K562 (cell line): ENCODE results near the gene NALCN. TPM values are rescaled to one million over a fixed set of nuclear protein-coding genes. Genes with fewer than 3 reads are reported as not detected.

Experiments
- FOXK2 ChIP-seq, 2 experiments: fragments of 450-650 bp; IDR thresholded peaks in 1 of 2; conservative IDR thresholded peaks in 1 of 2; 2 replicates each; pipeline ENCODE4 v1.6.1; 2016; ENCODE audit warnings: low read depth in 2 of 2, mild to moderate bottlenecking in 1 of 2
- GTF2F1 ChIP-seq: IDR thresholded peaks from 2 replicates; pipeline ENCODE4 v1.6.1; 2011; ENCODE audit warnings: low read depth, low read length, improper control_type of control experiment
- MXD1 ChIP-seq: fragments of 250-450 bp; sonication (Bioruptor Pico); IDR thresholded peaks from 2 replicates; pipeline ENCODE4 v1.8.0; 2021; ENCODE audit warnings: borderline replicate concordance, mild to moderate bottlenecking, moderate library complexity; ENCODE audit not compliant: poor library complexity, severe bottlenecking
- NR3C1 ChIP-seq: sonication (generic); formaldehyde crosslinking; IDR thresholded peaks from 2 replicates; pipeline ENCODE4 v1.8.1; 2022; ENCODE audit warnings: missing genetic modification reagents
- ZNF79 ChIP-seq: fragments of 250-450 bp; sonication (Bioruptor Pico); IDR thresholded peaks from 2 replicates; pipeline ENCODE4 v1.4.0; 2020; ENCODE audit warnings: low read depth, mild to moderate bottlenecking, moderate library complexity
- polyA plus RNA-seq, 8 experiments: library from polyadenylated mRNA; depleted of rRNA in 4 of 8; stranded (reverse) in 5 of 8; unstranded in 3 of 8; fragments of >200 nt; fragmentation: Nextera tagmentation in 2 of 8; fragmentation: Illumina TruSeq in 1 of 8; extraction: Ambion mirVana in 2 of 8; extraction: Trizol in 1 of 8; gene quantifications; 2 replicates each; pipeline versions ENCODE4 v1.2.1 to v1.2.3, GENCODE V29; 2011 to 2014; ENCODE audit warnings: inconsistent platforms in 1 of 8, missing spikeins in 1 of 8
- total RNA-seq, 7 experiments: library from RNA; depleted of rRNA in 6 of 7; stranded (reverse); fragments of >200 nt in 6 of 7; fragmentation: Illumina TruSeq in 2 of 7; extraction: Trizol in 2 of 7; gene quantifications; 2 replicates each; pipeline versions ENCODE4 v1.2.1 to v1.2.3, GENCODE V29; 2011 to 2021; ENCODE audit warnings: low replicate concordance in 1 of 7
- TF ChIP-seq, protein P1 (sequence below): sonication (generic); formaldehyde crosslinking; IDR thresholded peaks from 2 replicates; pipeline ENCODE4 v1.9.0; 2022; ENCODE audit warnings: mild to moderate bottlenecking, missing genetic modification reagents
- TF ChIP-seq, protein P2 (sequence below): fragments of 250-450 bp; sonication (Bioruptor Pico); IDR thresholded peaks from 2 replicates; pipeline ENCODE4 v1.6.1; 2021; ENCODE audit warnings: mild to moderate bottlenecking
- TF ChIP-seq, protein P3 (sequence below): IDR thresholded peaks from 2 replicates; pipeline ENCODE4 v1.6.1; 2016; ENCODE audit warnings: missing genetic modification characterization, missing compliant biosample characterization

NALCN gene
- total and polyA plus RNA-seq, 9 of the 15 experiments (the other 6 are each of a cell fraction or from before 2014, with no cell fraction given), result not detected

DNA sequence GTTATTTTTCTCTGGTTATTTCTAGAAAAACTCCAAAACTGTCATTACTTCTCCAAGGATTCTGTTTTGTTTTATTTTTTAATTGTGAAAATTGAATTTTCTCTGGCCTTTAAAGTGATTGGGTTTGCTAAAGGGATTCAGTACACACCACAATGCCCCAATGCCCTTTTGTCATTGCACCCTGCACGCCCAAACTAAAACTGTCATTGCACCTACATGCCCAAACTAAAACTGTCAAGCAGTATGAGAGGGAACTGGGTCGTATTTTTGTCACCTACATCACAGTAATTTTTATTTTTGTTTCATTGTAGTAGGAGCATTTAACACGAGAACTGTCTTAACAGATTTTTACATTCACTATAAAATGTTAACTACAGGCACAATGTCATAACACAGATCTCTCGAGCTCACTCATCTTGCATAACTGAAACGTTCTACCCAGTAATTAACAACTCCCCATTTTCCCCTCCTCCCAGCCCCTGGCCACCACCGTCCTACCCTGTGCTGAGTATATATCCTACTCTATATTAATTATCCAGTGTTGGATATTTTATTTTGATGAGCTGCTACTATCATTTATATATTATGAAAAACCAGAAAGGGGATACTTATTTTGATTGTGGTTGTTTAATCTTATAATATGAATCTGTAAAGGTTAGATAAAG lies 7.2 kb downstream of the NALCN start (continued):
- TF ChIP-seq, protein P1, sequence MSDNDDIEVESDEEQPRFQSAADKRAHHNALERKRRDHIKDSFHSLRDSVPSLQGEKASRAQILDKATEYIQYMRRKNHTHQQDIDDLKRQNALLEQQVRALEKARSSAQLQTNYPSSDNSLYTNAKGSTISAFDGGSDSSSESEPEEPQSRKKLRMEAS (CRISPR knock-in tag), result no peak
- TF ChIP-seq ZNF79 (no peak), GTF2F1 (no peak), NR3C1 (no peak), MXD1 (CRISPR knock-in tag) (no peak), FOXK2 (conservative IDR thresholded peaks at IDR 0.05 in 1 of 2, IDR thresholded peaks at IDR 0.05 in 1 of 2; ENCODE audit: low read depth in 2 of 2) (no peak)
- TF ChIP-seq, protein P2, sequence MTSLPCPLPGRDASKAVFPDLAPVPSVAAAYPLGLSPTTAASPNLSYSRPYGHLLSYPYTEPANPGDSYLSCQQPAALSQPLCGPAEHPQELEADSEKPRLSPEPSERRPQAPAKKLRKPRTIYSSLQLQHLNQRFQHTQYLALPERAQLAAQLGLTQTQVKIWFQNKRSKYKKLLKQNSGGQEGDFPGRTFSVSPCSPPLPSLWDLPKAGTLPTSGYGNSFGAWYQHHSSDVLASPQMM (CRISPR knock-in tag), result no peak
- TF ChIP-seq, protein P3, sequence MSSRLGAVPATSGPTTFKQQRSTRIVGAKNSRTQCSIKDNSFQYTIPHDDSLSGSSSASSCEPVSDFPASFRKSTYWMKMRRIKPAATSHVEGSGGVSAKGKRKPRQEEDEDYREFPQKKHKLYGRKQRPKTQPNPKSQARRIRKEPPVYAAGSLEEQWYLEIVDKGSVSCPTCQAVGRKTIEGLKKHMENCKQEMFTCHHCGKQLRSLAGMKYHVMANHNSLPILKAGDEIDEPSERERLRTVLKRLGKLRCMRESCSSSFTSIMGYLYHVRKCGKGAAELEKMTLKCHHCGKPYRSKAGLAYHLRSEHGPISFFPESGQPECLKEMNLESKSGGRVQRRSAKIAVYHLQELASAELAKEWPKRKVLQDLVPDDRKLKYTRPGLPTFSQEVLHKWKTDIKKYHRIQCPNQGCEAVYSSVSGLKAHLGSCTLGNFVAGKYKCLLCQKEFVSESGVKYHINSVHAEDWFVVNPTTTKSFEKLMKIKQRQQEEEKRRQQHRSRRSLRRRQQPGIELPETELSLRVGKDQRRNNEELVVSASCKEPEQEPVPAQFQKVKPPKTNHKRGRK (tag), result no peak
